Measurements from ENCODE around the gene GPR39. TPM values are rescaled to one million over a fixed set of nuclear protein-coding genes. Genes with fewer than 3 reads are reported as not detected.
A peak's percentile ranks its signal among the peaks of the same experiment; 100 is the strongest.

The GPR39 gene
- total RNA-seq, 4 donors from 2014 or later: 2.8 to 9.7 (median 5.4) TPM

GRCh38 chr2:132417430-132418035, 928 bp downstream of the GPR39 start:
- Histone ChIP-seq H3K27me3 (no peaks in the 10 kb centered on the region), H3K36me3 (no peaks in the 10 kb centered on the region), H3K9me3 (no peaks in the 10 kb centered on the region), H3K27ac (no peak overlapping the region), H3K4me1 (peaks cover 0 to 9% of the 10 kb centered on the region in 2 donors), H3K4me3 (replicated peaks in 1 of 3) (no peak overlapping the region)
- DNase-seq: peak in 1 of 2 donors; percentile 6
- intact Hi-C loops (cut with DNase I): no loop called here
- TF ChIP-seq CTCF (IDR thresholded peaks at IDR 0.05) (no peak), POLR2A (IDR thresholded peaks at IDR 0.05) (no peak)
- WGBS, 2 donors: 95 to 98% methylated on average over 29 to 30 of the region's 30 CpGs

- TF ChIP-seq CTCF (IDR thresholded peaks at IDR 0.05): no peak
- TF ChIP-seq POLR2A (IDR thresholded peaks at IDR 0.05): no peak
- no peak overlapping the region for H3K4me3 ChIP-seq (replicated peaks in 1 of 3)
- H3K4me1 ChIP-seq: peaks cover under 1 to 9% of the 10 kb centered on the region in 2 donors
- DNase-seq: no peak
- H3K27me3 ChIP-seq: no peaks in the 10 kb centered on the region
- no peak overlapping the region for H3K27ac ChIP-seq
- no peaks in the 10 kb centered on the region for H3K9me3 ChIP-seq
- H3K36me3 ChIP-seq: no peaks in the 10 kb centered on the region
- intact Hi-C loops (cut with DNase I): no loop called here
- WGBS, 2 donors: 88 to 89% methylated on average over 3 of the region's 3 CpGs
Observed at GRCh38 chr2:132419235-132419634, 2.6 kb downstream of the GPR39 start.

- intact Hi-C loops (cut with DNase I): no loop called here
- Histone ChIP-seq H3K27me3 (no peaks in the 10 kb centered on the region), H3K27ac (no peak overlapping the region), H3K9me3 (no peaks in the 10 kb centered on the region), H3K4me1 (peaks cover 8 to 14% of the 10 kb centered on the region in 2 donors), H3K36me3 (no peaks in the 10 kb centered on the region), H3K4me3 (replicated peaks in 1 of 3) (no peak overlapping the region)
- DNase-seq: no peak
- TF ChIP-seq CTCF (IDR thresholded peaks at IDR 0.05) (no peak), POLR2A (IDR thresholded peaks at IDR 0.05) (no peak)
- WGBS, 2 donors: 79 to 84% methylated on average over 6 of the region's 6 CpGs
Observed at GRCh38 chr2:132419941-132420340, 3.3 kb downstream of the GPR39 start.

GRCh38 chr2:132420816-132421805, 4.5 kb downstream of the GPR39 start:
- no peak for DNase-seq
- no peak for TF ChIP-seq POLR2A (IDR thresholded peaks at IDR 0.05)
- TF ChIP-seq CTCF (IDR thresholded peaks at IDR 0.05): peak in 1 of 6 experiments; percentile 18
- H3K9me3 ChIP-seq: no peaks in the 10 kb centered on the region
- intact Hi-C loops (cut with DNase I): no loop called here
- H3K36me3 ChIP-seq: no peaks in the 10 kb centered on the region
- 69 to 95% methylated on average over 2 of the region's 2 CpGs for WGBS, 2 donors
- no peak overlapping the region for H3K27ac ChIP-seq
- H3K4me1 ChIP-seq: peaks cover 10 to 11% of the 10 kb centered on the region in 2 donors
- no peak overlapping the region for H3K4me3 ChIP-seq (replicated peaks in 1 of 3)
- H3K27me3 ChIP-seq: no peaks in the 10 kb centered on the region

- WGBS, 2 donors: 91 to 96% methylated on average over 6 of the region's 6 CpGs
- no peaks in the 10 kb centered on the region for H3K9me3 ChIP-seq
- H3K36me3 ChIP-seq: no peaks in the 10 kb centered on the region
- TF ChIP-seq CTCF (IDR thresholded peaks at IDR 0.05): no peak
- no peak for TF ChIP-seq POLR2A (IDR thresholded peaks at IDR 0.05)
- intact Hi-C loops (cut with DNase I): no loop called here
- no peak overlapping the region for H3K27ac ChIP-seq
- peaks cover 6 to 10% of the 10 kb centered on the region in 2 donors for H3K4me1 ChIP-seq
- no peak overlapping the region for H3K4me3 ChIP-seq (replicated peaks in 1 of 3)
- no peaks in the 10 kb centered on the region for H3K27me3 ChIP-seq
- no peak for DNase-seq
Observed at GRCh38 chr2:132422736-132423135, 6.1 kb downstream of the GPR39 start.

Data from thyroid gland (tissue), 4 donors.